Measurements from ENCODE around the gene THSD7B. TPM values are rescaled to one million over a fixed set of nuclear protein-coding genes. Genes with fewer than 3 reads are reported as not detected.

The THSD7B gene
- total and polyA plus RNA-seq, 9 of the 15 experiments (the other 6 are each of a cell fraction or from before 2014, with no cell fraction given): not detected

DNA sequence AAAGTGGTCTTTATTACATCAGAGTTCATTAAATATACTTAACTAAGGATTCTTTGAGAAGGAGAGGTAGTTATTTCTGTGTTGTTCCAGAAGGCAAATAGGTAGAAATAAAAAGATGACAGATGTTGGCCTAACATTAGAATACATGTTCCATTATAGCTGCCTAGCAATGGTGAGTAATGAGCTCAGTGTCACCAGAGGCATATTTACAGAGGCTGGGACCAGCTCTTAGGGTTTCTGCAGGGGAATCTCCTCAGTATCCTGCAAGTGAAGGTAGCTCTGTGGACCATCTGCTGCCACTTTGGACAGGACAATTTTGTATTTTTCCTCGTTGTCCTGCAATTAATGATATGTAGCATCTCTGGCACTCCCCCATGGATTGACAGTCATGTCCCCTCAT lies 416.0 kb downstream of the THSD7B start (continued):
- TF ChIP-seq, protein P1, sequence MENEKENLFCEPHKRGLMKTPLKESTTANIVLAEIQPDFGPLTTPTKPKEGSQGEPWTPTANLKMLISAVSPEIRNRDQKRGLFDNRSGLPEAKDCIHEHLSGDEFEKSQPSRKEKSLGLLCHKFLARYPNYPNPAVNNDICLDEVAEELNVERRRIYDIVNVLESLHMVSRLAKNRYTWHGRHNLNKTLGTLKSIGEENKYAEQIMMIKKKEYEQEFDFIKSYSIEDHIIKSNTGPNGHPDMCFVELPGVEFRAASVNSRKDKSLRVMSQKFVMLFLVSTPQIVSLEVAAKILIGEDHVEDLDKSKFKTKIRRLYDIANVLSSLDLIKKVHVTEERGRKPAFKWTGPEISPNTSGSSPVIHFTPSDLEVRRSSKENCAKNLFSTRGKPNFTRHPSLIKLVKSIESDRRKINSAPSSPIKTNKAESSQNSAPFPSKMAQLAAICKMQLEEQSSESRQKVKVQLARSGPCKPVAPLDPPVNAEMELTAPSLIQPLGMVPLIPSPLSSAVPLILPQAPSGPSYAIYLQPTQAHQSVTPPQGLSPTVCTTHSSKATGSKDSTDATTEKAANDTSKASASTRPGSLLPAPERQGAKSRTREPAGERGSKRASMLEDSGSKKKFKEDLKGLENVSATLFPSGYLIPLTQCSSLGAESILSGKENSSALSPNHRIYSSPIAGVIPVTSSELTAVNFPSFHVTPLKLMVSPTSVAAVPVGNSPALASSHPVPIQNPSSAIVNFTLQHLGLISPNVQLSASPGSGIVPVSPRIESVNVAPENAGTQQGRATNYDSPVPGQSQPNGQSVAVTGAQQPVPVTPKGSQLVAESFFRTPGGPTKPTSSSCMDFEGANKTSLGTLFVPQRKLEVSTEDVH (IDR thresholded peaks at IDR 0.05; ENCODE audit: low read depth, partially characterized antibody): no peak
- no peak for TF ChIP-seq MAZ (CRISPR knock-in tag; conservative IDR thresholded peaks at IDR 0.05 in 1 of 2, IDR thresholded peaks at IDR 0.05 in 1 of 2)

GRCh38 chr2:137182071-137182470 lies 416.7 kb downstream of the THSD7B start:
- in situ Hi-C loops (cut with MboI) (no loop called here), intact Hi-C loops (cut with micrococcal nuclease) (no loop called here)
- no peaks in the 10 kb centered on the region for H4K20me1 ChIP-seq (replicated peaks; ENCODE audit: control insufficient read depth, insufficient read depth, low read length)
- no peak overlapping the region for H3K4me2 ChIP-seq (ENCODE audit: insufficient read depth, low read length)
- DNase-seq (ENCODE audit: extremely low read depth in 1 of 4, low spot score in 3 of 4) (no peak), ATAC-seq (no peak), FAIRE-seq (no peak)
- H3K27me3 ChIP-seq (ENCODE audit: control insufficient read depth in 2 of 2, insufficient read depth in 2 of 2, low read length in 2 of 2): no peaks in the 10 kb centered on the region
- CTCF ChIA-PET (ENCODE audit: low intra/inter-chr PET ratio): no interaction called here
- no peaks in the 10 kb centered on the region for H3K9me1 ChIP-seq (ENCODE audit: control insufficient read depth, insufficient read depth, low read length)
- H3K4me3 ChIP-seq: no peak overlapping the region
- POLR2A ChIA-PET: no interaction called here
- no peak overlapping the region for H2AFZ ChIP-seq (ENCODE audit: low read depth, low read length)
- H3K36me3 ChIP-seq (ENCODE audit: control insufficient read depth, insufficient read depth, low read length): no peaks in the 10 kb centered on the region
- no peak overlapping the region for H3K27ac ChIP-seq (ENCODE audit: extremely low read depth, low read depth, low read length)
- WGBS (ENCODE audit: insufficient coverage, low coverage, missing lambda C conversion rate): 2% methylated on average over 3 of the region's 3 CpGs
- no peak for TF ChIP-seq FUS (optimal IDR thresholded peaks at IDR 0.05; ENCODE audit: low read depth, low read length)
- TF ChIP-seq GMEB1 (CRISPR knock-in tag; IDR thresholded peaks at IDR 0.05): no peak
- no peak for TF ChIP-seq RB1 (IDR thresholded peaks at IDR 0.05; ENCODE audit: low read depth)
- no peak for TF ChIP-seq ZHX1 (conservative IDR thresholded peaks at IDR 0.05; ENCODE audit: low read length)
- TF ChIP-seq ZFP1 (CRISPR knock-in tag; IDR thresholded peaks at IDR 0.05): no peak
- TF ChIP-seq ZNF239 (CRISPR knock-in tag; IDR thresholded peaks at IDR 0.05): no peak
- TF ChIP-seq ETV5 (CRISPR knock-in tag; IDR thresholded peaks at IDR 0.05; ENCODE audit: low read depth): no peak
- TF ChIP-seq ZNF436 (CRISPR knock-in tag; IDR thresholded peaks at IDR 0.05): no peak
- no peak for TF ChIP-seq PCBP1 (IDR thresholded peaks at IDR 0.05; ENCODE audit: low read depth, low read length, poor library complexity, severe bottlenecking)
- TF ChIP-seq NONO (IDR thresholded peaks at IDR 0.05; ENCODE audit: low read depth in 2 of 2, low read length in 1 of 2): no peak
- TF ChIP-seq JUN (IDR thresholded peaks at IDR 0.05; ENCODE audit: borderline replicate concordance, low read depth, low read length): no peak
- no peak for TF ChIP-seq JUN (CRISPR knock-in tag; IDR thresholded peaks at IDR 0.05; ENCODE audit: borderline replicate concordance)
- H3K9ac ChIP-seq (ENCODE audit: insufficient read depth in 1 of 2, low read depth in 2 of 2, low read length in 2 of 2): no peak overlapping the region
- H3K9me3 ChIP-seq (replicated peaks; ENCODE audit: control insufficient read depth, insufficient read depth, low read depth, low read length): no peaks in the 10 kb centered on the region
- BruUV-seq (replicated peaks): no TSS peak
- H3K79me2 ChIP-seq (ENCODE audit: control insufficient read depth, insufficient read depth, low read length): no peaks in the 10 kb centered on the region
- no peaks in the 10 kb centered on the region for H3K4me1 ChIP-seq (replicated peaks in 1 of 2; ENCODE audit: control insufficient read depth in 2 of 2, insufficient read depth in 2 of 2, low read length in 2 of 2)

Data from K562 (cell line).